IMR-90 (cell line): Measurements from ENCODE around the gene NTRK2.

Experiments
- CEBPB ChIP-seq: IDR thresholded peaks from 2 replicates; pipeline ENCODE4 v1.6.1; 2012; ENCODE audit warnings: low read depth, low read length, improper control_type of control experiment
- CHD1 ChIP-seq: IDR thresholded peaks from 2 replicates; pipeline ENCODE4 v1.6.1; 2012; ENCODE audit warnings: low read depth, low read length, improper control_type of control experiment
- CTCF ChIP-seq: conservative IDR thresholded peaks from 2 replicates; pipeline ENCODE4 v1.5.1; 2012; ENCODE audit warnings: mild to moderate bottlenecking, low read depth, low read length, improper control_type of control experiment
- FOS ChIP-seq: fragments of 150-350 bp; IDR thresholded peaks from 2 replicates; pipeline ENCODE4 v1.6.1; 2016; ENCODE audit warnings: low read depth, low read length
- MAZ ChIP-seq: IDR thresholded peaks from 2 replicates; pipeline ENCODE4 v1.6.1; 2012; ENCODE audit warnings: low read depth, mild to moderate bottlenecking, low read length, improper control_type of control experiment, moderate library complexity, borderline replicate concordance
- MXI1 ChIP-seq: IDR thresholded peaks from 2 replicates; pipeline ENCODE4 v1.6.1; 2012; ENCODE audit warnings: low read depth, mild to moderate bottlenecking, low read length, moderate library complexity, borderline replicate concordance
- POLR2A ChIP-seq: IDR thresholded peaks from 2 replicates; pipeline ENCODE4 v1.6.1; 2012; ENCODE audit warnings: mild to moderate bottlenecking, low read depth, low read length
- RCOR1 ChIP-seq: IDR thresholded peaks from 2 replicates; pipeline ENCODE4 v1.6.1; 2012; ENCODE audit warnings: mild to moderate bottlenecking, low read length, improper control_type of control experiment; ENCODE audit not compliant: insufficient replicate concordance
- RFX5 ChIP-seq: IDR thresholded peaks from 2 replicates; pipeline ENCODE4 v1.8.0; 2012; ENCODE audit warnings: low read depth, mild to moderate bottlenecking, low read length, moderate library complexity
- USF2 ChIP-seq: fragments of 150-350 bp; IDR thresholded peaks from 2 replicates; pipeline ENCODE4 v1.6.1; 2017; ENCODE audit warnings: mild to moderate bottlenecking, antibody characterized with exemption, low read length, low read depth

- TF ChIP-seq CTCF = no peak
- TF ChIP-seq POLR2A = no peak
- no peak for TF ChIP-seq RCOR1
- TF ChIP-seq CEBPB = no peak
- no peak for TF ChIP-seq RFX5
- no peak for TF ChIP-seq MAZ
- TF ChIP-seq CHD1 = no peak
- TF ChIP-seq MXI1 = no peak
- TF ChIP-seq USF2 = no peak
- no peak for TF ChIP-seq FOS
Measured at GRCh38 chr9:84924266-84924665, 254.7 kb downstream of the NTRK2 start.
